Fibroblast of villous mesenchyme (primary cell): ENCODE measurements around the gene IQGAP2. TPM values are rescaled to one million over a fixed set of nuclear protein-coding genes. Genes with fewer than 3 reads are reported as not detected.

ENCODE experiments used
- DNase-seq: peaks from one replicate; pipeline ENCODE4 v3.0.0-alpha.2; 2010; ENCODE audit warnings: low read depth
- H3K4me3 ChIP-seq: 2 replicates; pipeline ENCODE4 v1.5.1; 2011; ENCODE audit warnings: low read depth, mild to moderate bottlenecking, low read length
- total RNA-seq: library from RNA; depleted of rRNA; stranded (reverse); fragments of >200 nt; gene quantifications from 2 replicates; pipeline ENCODE4 v1.2.3, GENCODE V29; 2012
- TF ChIP-seq, protein P1 (sequence below): IDR thresholded peaks from 2 replicates; pipeline ENCODE4 v1.5.1; 2012; ENCODE audit warnings: low read depth, mild to moderate bottlenecking, low read length; ENCODE audit not compliant: insufficient read depth

The IQGAP2 gene
- total RNA-seq, 1 donor, result 2.6 TPM

GRCh38 chr5:76488969-76489368 lies 85.9 kb downstream of the IQGAP2 start:
- no peak for DNase-seq
- TF ChIP-seq, protein P1, sequence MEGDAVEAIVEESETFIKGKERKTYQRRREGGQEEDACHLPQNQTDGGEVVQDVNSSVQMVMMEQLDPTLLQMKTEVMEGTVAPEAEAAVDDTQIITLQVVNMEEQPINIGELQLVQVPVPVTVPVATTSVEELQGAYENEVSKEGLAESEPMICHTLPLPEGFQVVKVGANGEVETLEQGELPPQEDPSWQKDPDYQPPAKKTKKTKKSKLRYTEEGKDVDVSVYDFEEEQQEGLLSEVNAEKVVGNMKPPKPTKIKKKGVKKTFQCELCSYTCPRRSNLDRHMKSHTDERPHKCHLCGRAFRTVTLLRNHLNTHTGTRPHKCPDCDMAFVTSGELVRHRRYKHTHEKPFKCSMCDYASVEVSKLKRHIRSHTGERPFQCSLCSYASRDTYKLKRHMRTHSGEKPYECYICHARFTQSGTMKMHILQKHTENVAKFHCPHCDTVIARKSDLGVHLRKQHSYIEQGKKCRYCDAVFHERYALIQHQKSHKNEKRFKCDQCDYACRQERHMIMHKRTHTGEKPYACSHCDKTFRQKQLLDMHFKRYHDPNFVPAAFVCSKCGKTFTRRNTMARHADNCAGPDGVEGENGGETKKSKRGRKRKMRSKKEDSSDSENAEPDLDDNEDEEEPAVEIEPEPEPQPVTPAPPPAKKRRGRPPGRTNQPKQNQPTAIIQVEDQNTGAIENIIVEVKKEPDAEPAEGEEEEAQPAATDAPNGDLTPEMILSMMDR, result no peak
- H3K4me3 ChIP-seq, result no peak overlapping the region

- no peak for DNase-seq
- no peak overlapping the region for H3K4me3 ChIP-seq
- TF ChIP-seq, protein P1, result no peak
Measured at GRCh38 chr5:76489877-76490688, 87.0 kb downstream of the IQGAP2 start.

DNA sequence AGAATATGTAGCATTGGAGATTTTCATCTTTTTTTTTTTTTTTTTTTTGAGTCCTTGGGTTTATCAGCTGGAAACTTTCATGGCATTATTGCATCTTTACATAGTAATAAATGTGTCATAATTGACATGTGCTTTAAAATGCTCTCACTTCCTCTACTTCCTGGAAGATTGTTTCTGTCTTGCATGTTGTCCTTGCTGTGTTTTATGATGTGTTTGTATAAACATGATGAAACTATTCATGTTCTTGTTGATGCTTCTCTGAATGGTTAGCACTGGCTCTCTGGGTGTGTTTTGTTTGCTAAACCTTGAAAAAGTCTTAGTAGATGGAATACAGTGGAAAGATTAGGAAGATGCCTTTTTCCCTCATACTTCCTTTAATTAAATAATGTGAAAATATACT lies 87.9 kb downstream of the IQGAP2 start:
- peak; percentile 8 for DNase-seq
- TF ChIP-seq, protein P1, result no peak
- H3K4me3 ChIP-seq, result no peak overlapping the region

- TF ChIP-seq, protein P1, result no peak
Measured at GRCh38 chr5:76492819-76493189, 89.7 kb downstream of the IQGAP2 start.

GRCh38 chr5:76493190-76493837 lies 90.2 kb downstream of the IQGAP2 start:
- no peak overlapping the region for H3K4me3 ChIP-seq
- no peak for DNase-seq
- TF ChIP-seq, protein P1, result no peak

More at GRCh38 chr5:76492819-76493189, 89.7 kb downstream of the IQGAP2 start:
- DNase-seq, result no peak
- H3K4me3 ChIP-seq, result no peak overlapping the region

DNA sequence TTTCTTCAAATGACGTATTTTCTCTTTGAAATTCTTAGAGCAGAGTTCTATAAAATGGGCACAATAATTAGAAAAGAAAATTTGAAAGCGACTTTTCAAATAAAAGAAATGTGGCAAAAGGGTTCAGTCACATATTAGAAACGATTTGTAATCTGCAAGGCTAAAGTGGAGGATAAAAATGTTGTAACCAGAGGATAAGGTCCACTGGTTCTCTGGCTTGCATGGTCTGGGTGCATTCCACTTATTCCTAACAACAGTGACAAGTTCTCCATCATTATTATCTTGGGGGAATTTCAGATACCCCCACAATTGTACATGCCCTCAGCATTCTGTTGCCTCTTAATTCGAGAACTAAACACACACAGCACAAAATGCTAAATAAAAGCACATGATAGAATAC lies 91.1 kb downstream of the IQGAP2 start:
- no peak for DNase-seq
- TF ChIP-seq, protein P1, result no peak
- H3K4me3 ChIP-seq, result no peak overlapping the region
